ENCODE data around the gene A2ML1.
"Not testable (repeated sequence)": the region's sequence is repeated elsewhere in the genome, so short reads cannot be mapped to it uniquely, and the experiment has no call there.

A2ML1 gene

DNA sequence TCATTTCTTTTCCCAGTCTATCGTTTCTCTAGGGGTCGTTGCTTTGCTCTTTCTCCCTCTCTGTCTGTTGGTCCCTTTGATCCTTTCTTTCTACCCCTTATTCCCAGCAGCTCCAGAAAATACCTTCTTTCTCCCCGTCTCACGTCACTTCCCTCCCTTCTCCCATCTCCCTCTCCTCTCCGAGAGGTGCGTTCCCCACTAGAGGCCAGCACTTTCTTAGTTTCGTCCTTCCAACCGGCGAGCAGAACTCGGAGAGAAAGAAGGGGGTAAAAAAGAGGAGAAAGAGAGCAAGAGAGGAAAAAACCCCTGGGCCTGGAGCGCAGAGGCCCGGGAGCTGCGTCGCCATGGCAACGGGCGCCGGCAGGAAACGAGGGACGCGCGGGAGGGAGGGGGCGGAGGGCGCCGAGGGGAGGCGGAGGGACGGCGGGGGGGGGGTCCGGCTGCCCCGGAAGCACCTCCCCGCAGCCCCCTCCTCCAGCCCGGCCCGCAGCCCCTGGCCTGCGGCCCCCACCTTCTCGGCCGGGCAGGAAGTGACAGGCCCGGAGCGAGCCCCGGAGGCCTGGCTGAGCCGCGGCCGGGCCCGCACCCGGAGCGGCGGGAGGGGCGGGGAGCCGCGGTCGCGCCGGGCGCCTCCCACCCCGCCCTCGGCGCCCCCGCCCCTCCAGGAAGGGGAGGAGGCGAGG, 91.8 kb downstream of the A2ML1 start, which contains the start of gene PHC1:
TSS of gene PHC1 (plus strand) at position 477 of the 683 bp plus-strand sequence. CDS start 3,169 bp downstream, outside the sequence.
- H3K36me3 ChIP-seq (ENCODE audit: control insufficient read depth, insufficient read depth, low read length); H3K9me3 ChIP-seq (ENCODE audit: control insufficient read depth, insufficient read depth, low read length); H3K27me3 ChIP-seq (ENCODE audit: control insufficient read depth, insufficient read depth, low read length): not testable (repeated sequence)
- H3K4me3 ChIP-seq (ENCODE audit: low read depth, low read length), result peak within 1 kb of the TSS; percentile 98
- peak within 1 kb of the TSS; percentile 88 for H3K9ac ChIP-seq (ENCODE audit: low read depth, low read length)
- H3K4me1 ChIP-seq (ENCODE audit: control insufficient read depth, insufficient read depth, low read length), result peaks cover 25% of the 10 kb centered on the region

DNA sequence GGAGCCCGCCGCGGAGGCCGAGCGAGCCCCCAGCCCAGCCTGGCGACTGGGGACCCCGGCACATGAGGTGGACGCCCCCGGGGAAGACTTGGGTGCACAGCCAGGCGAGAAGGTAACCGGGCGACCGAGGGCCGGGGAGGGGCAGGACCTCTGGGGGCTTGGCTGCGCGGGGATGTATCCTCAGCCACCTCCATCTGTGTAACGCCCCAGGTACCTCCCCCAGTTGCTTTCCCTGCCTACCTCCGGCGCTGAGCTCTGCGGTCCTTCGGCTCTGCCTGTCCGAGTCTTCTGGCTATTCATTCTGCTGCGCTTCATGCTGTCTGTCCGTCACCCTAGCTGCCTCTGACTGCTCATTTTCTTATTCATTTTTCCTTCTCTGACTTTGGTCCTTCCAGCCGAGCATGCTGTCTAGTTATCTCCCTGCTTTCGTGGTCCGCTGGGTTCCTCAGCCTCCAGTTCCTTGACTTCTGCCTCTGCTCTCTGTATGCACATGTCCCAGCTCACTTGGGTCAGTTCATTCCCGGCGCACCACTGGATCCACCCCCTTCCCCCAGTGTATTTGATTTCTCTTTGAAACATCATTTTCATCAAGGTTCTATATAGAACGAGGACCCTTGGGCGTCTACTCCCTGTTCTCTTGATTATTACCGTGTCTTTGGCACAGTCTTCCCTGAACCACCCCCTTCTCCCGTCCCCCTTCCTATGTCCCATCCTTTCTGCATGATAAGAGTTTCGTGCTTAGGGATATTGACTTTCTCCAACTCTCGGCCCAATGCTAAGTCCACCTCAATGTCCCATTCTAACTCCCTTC, 92.5 kb downstream of the A2ML1 start:
- Histone ChIP-seq H3K9me3 (ENCODE audit: control insufficient read depth, insufficient read depth, low read length) (no peaks in the 10 kb centered on the region), H3K9ac (ENCODE audit: low read depth, low read length) (peak overlapping the region; percentile 88), H3K4me1 (ENCODE audit: control insufficient read depth, insufficient read depth, low read length) (peaks cover 25% of the 10 kb centered on the region), H3K27me3 (ENCODE audit: control insufficient read depth, insufficient read depth, low read length) (no peaks in the 10 kb centered on the region), H3K4me3 (ENCODE audit: low read depth, low read length) (peak overlapping the region; percentile 98), H3K36me3 (ENCODE audit: control insufficient read depth, insufficient read depth, low read length) (peaks cover 17% of the 10 kb centered on the region)

DNA sequence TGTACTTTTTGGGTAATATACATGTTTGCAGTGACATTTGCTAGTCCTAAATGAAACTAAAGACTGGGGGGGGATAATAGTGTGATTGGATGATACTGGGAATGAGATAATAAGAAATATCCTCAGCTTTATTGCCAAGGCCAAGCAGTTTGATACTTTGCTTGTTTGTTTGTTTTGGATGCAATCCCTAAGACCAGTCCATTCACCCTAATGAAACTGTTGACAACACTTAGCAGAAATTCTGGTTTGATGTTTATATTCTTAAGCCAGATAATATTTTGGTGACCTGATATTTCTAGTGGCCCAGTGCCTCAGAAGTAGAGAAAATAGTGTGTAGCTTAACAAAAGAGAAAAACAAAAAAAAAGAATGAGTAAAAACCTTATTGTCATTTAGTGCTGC, 93.7 kb downstream of the A2ML1 start:
- H3K9ac ChIP-seq (ENCODE audit: low read depth, low read length), result peak overlapping the region; percentile 88
- no peaks in the 10 kb centered on the region for H3K9me3 ChIP-seq (ENCODE audit: control insufficient read depth, insufficient read depth, low read length)
- peaks cover 16% of the 10 kb centered on the region for H3K4me1 ChIP-seq (ENCODE audit: control insufficient read depth, insufficient read depth, low read length)
- H3K36me3 ChIP-seq (ENCODE audit: control insufficient read depth, insufficient read depth, low read length), result peaks cover 23% of the 10 kb centered on the region
- H3K4me3 ChIP-seq (ENCODE audit: low read depth, low read length), result peak overlapping the region; percentile 98
- no peaks in the 10 kb centered on the region for H3K27me3 ChIP-seq (ENCODE audit: control insufficient read depth, insufficient read depth, low read length)

DNA sequence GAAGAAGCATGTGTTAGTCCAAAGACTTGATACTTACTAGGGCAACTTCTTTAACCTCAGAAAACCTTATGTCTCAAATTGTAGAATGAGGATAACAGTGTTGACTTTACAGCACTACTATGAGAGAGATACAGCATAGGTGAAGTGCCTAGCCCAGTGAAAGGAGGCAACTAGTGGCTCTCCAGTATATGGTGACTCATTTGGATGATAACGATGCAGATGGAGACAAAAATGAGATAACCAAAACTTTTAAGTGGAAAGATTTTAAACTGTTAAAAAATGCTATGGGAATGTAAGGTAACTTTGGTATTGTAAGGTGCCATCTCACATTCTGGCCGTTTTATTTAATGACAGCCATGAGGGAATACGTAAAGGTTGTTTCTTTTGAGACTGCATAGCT, 94.6 kb downstream of the A2ML1 start:
- Histone ChIP-seq H3K27me3 (ENCODE audit: control insufficient read depth, insufficient read depth, low read length) (no peaks in the 10 kb centered on the region), H3K9me3 (ENCODE audit: control insufficient read depth, insufficient read depth, low read length) (no peaks in the 10 kb centered on the region), H3K4me1 (ENCODE audit: control insufficient read depth, insufficient read depth, low read length) (peaks cover 10% of the 10 kb centered on the region), H3K36me3 (ENCODE audit: control insufficient read depth, insufficient read depth, low read length) (peaks cover 29% of the 10 kb centered on the region), H3K4me3 (ENCODE audit: low read depth, low read length) (peak overlapping the region; percentile 98), H3K9ac (ENCODE audit: low read depth, low read length) (peak overlapping the region; percentile 88)

DNA sequence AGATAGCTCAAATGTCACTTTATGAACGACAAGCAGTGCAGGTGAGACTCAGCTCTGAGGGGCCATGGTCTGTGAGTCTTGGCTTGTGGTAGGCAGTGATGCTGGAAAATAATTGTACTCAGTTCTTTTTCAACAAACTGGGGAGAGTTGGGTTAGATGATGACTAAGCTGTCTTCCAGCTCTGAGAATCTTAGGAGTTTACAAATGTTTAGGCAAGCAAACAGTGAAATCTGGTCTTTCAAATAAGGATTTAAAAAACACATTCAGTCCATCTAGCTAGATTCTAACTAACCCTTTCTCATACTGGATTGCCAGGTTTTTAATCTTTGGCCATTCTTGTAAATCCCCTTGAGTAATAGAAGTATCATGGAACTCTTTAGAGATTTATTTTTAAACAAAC, 95.3 kb downstream of the A2ML1 start:
- peaks cover 29% of the 10 kb centered on the region for H3K36me3 ChIP-seq (ENCODE audit: control insufficient read depth, insufficient read depth, low read length)
- peak overlapping the region; percentile 98 for H3K4me3 ChIP-seq (ENCODE audit: low read depth, low read length)
- H3K27me3 ChIP-seq (ENCODE audit: control insufficient read depth, insufficient read depth, low read length), result no peaks in the 10 kb centered on the region
- no peak overlapping the region for H3K9ac ChIP-seq (ENCODE audit: low read depth, low read length)
- no peaks in the 10 kb centered on the region for H3K9me3 ChIP-seq (ENCODE audit: control insufficient read depth, insufficient read depth, low read length)
- peaks cover 10% of the 10 kb centered on the region for H3K4me1 ChIP-seq (ENCODE audit: control insufficient read depth, insufficient read depth, low read length)

DNA sequence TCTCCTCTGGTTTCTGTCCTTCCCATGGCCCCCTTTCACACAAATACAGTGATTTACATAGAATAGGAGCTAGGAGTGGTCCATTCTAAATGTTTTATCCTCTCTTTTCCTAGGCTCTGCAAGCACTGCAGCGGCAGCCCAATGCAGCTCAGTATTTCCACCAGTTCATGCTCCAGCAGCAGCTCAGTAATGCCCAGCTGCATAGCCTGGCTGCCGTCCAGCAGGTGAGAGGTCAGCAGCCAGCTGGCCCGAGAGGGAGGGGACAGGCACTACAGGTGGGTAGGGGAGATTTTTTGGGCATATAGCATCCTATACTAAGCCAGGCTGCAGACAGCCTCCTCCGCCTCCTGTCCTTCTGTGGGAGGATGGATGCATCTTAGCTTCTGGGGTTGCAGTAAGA, 97.2 kb downstream of the A2ML1 start:
- H3K27me3 ChIP-seq (ENCODE audit: control insufficient read depth, insufficient read depth, low read length); H3K9ac ChIP-seq (ENCODE audit: low read depth, low read length); H3K9me3 ChIP-seq (ENCODE audit: control insufficient read depth, insufficient read depth, low read length); H3K4me1 ChIP-seq (ENCODE audit: control insufficient read depth, insufficient read depth, low read length); H3K4me3 ChIP-seq (ENCODE audit: low read depth, low read length): not testable (repeated sequence)
- H3K36me3 ChIP-seq (ENCODE audit: control insufficient read depth, insufficient read depth, low read length), result peaks cover 37% of the 10 kb centered on the region

DNA sequence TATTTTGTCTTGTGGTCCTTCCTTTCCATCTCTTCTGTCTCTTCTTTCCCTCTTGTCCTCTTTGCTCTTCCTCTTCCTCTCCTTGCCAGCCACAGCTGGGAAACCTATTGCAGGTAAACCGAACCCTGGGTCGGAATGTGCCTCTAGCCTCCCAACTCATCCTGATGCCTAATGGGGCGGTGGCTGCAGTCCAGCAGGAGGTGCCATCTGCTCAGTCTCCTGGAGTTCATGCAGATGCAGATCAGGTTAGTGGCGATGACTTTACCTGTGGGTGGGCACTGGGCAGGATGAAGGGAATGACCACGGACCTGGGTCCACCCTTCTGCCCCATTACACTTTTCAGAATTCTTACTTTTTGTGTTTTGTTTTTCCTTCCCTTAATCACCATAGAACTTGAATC, 100.1 kb downstream of the A2ML1 start:
- Histone ChIP-seq H3K9me3 (ENCODE audit: control insufficient read depth, insufficient read depth, low read length) (no peaks in the 10 kb centered on the region), H3K27me3 (ENCODE audit: control insufficient read depth, insufficient read depth, low read length) (no peaks in the 10 kb centered on the region), H3K4me1 (ENCODE audit: control insufficient read depth, insufficient read depth, low read length) (no peaks in the 10 kb centered on the region), H3K36me3 (ENCODE audit: control insufficient read depth, insufficient read depth, low read length) (peaks cover 49% of the 10 kb centered on the region), H3K9ac (ENCODE audit: low read depth, low read length) (no peak overlapping the region), H3K4me3 (ENCODE audit: low read depth, low read length) (no peak overlapping the region)

All from iPS-15b (cell line).